ENCODE data around the gene MEA1.
"Not testable (repeated sequence)": the region's sequence is repeated elsewhere in the genome, so short reads cannot be mapped to it uniquely, and the experiment has no call there.

Gene MEA1

DNA sequence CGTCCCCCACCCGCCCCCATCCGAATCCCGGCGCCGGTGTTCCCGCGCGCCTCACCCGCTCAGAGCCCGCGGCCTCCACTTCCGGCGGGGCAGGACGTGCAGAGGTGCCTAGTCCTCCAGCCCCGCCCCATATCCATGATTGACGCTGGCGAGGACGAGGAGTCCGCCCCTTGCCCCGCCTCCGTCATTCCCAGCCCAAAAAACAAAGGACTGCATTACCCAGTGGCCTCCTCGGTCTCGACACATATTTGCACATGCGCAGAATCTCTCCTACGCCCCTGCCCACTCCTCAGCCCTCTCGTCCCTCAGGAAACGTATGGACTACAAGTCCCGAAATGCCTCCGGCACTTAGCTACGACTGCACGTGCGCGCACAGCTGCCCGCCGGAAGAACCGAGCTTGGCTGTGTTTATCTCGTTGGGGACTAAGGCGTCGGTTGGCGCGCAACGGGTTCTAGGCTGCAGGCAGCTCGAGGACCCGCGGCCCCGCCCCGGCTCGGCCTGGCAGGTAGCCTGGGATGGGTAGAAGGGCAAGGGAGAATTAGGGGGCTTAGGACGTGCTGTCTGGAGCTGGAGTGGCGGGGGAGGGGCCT lies at the start of gene MEA1, which contains the start of gene KLHDC3:
MEA1 (minus strand) TSS at position 104 of the 591 bp plus-strand sequence. CDS start 133 bp downstream, outside the sequence.
KLHDC3 (plus strand) TSS at position 407 of the 591 bp plus-strand sequence. CDS start 2,944 bp downstream, outside the sequence.
- peak; percentile 99 for DNase-seq

DNA sequence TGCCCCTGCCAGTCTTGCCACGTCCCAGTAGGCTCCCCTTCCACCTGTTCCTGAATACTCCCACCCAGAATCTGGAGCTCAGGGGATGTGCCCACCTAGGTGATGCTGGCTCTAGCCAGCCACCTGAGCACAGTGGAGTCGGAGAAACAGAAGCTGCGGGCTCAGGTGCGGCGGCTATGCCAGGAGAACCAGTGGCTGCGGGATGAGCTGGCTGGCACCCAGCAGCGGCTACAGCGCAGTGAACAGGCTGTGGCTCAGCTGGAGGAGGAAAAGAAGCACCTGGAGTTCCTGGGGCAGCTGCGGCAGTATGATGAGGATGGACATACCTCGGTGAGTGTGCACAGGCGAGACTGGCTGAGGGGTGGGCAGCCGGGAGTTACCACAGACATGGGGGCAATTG lies 49.1 kb upstream of the MEA1 start:
- DNase-seq: no peak

DNA sequence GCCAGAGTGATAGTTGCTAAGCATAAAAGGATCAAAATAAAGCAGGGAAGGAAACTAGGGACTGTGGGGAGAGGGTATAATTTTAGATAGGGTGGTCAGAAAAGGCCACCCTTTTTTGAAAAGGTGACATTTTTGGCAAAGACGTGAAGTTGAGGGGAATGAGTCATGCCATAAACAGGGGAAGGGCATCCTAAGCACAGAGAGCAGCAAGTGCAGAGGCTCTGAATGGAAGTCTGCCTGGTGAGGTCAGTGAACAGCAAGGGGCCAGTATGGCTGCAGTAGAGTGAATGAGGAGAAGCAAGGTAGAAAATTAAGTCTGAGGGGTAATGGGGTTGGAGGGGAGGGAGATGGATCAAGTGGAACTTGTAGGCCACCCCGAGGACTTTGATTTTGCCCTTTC lies 48.1 kb upstream of the MEA1 start:
- DNase-seq: no peak

DNA sequence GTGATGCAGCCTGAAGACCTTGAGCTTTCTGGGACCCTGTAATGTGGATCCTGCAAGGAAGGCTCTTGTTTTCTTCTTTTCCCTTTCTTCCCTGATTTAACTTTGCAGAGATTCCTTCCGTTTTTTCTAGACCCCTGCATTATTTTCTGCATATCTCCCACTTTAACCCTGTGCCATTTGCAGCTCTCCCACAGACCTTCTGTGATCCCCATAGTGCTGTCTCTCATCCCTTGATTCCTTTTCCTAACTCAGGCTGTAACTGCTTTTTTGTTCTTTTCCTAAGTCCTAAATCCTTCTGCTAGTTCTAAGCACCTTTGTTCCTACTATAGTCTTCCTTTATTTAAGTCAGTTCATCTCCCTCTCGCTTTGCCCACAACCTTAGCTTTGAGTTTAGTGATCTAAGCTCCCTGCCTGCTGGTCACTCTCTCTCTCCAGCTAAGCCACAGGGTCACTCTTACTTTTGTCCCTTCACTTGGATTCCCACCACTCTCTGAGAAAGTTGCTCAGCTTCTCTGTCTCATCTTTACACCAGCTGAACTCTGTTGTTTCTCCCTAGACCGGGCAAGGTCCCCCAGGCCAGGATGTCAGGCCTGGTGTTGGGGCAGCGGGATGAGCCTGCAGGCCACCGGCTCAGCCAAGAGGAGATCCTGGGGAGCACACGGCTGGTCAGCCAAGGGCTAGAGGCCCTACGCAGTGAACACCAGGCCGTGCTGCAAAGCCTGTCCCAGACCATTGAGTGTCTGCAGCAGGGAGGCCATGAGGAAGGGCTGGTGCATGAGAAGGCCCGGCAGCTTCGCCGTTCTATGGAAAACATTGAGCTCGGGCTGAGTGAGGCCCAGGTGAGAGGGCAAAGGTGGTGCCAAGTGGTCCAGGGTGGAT lies 47.2 kb upstream of the MEA1 start:
- DNase-seq: no peak

DNA sequence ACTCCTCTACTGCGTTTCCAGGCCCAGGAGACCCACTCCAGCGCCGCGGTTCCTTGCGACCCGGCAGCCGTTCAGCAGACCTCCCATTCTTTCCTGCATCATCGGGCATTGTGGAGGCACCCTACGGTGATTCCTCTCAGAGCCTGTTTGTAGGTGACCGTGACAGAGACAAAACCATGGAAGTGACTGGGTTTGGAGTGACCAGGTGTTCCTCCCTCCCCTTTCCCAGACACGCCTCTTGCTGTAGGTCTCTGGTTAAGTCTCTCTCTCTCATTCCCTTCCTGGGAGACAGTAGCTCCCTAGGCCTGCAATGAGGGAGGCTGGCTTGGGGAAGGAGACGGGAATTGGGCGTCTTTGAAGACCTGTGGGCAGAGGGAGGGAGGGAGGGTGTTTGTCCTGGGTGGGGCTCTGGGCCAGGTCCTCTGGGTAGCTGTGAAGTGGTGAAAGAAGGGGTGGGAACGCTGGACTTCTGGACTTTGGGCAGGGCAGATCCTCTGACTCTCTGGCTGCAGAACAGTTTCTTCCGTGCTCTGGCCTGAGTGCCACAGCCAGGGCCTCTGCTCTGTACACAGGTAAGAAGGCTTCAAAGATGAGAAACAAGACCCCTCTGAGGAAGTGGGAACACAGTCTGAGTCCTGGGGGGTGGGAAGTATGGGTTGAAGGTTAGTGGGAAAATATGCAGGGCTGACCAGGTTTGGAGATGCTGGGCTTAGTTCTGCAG lies 46.4 kb upstream of the MEA1 start:
- DNase-seq: no peak

DNA sequence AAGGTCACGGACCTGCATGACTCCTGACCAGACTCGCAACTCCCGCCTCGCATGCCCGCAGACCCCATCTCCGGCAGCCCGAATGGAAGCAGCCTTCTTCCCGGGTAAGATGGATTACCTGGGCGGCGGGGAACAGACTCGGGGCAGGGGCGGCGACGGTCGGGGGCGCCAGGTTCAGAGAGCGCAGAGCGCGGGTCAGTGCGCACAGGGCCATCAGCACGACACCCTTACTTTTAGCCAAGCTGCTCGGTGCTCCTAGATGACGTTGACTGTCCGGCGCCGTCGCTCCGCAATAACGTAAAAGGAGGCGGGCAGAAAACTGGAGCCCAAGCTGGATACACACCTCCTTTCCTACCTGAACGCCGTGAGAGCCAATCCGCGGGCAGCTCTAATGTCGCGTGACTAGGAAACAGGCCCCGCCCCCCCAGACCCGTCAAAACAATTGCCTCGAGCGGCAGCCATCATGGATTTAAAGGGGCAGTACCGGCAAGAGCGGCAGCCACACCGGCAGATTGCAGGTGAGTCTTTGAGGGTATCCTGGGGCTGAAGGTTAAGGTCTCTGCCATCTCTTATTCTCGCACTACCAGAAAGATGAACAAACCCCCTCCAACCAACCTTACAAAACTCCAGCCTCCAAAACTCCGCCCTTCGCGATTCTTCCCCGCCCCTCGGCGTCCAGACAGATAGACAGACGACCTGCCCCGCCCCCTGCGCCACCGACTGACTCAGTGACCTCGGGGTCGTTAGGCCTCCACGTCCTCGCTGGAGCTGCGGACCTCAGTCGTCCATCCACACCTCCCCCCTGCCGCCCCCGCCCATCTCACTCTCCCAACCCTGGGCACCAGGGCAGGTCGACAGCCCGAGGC lies 45.7 kb upstream of the MEA1 start, which contains the start of the genes KLC4 and MRPL2:
KLC4 (plus strand) TSS at position 464 of the 866 bp plus-strand sequence. CDS start 1,705 bp downstream, outside the sequence.
MRPL2 (minus strand) TSS at position 267 of the 866 bp plus-strand sequence; CDS start at position 214, 53 bp downstream.
- DNase-seq: peak; percentile 97

DNA sequence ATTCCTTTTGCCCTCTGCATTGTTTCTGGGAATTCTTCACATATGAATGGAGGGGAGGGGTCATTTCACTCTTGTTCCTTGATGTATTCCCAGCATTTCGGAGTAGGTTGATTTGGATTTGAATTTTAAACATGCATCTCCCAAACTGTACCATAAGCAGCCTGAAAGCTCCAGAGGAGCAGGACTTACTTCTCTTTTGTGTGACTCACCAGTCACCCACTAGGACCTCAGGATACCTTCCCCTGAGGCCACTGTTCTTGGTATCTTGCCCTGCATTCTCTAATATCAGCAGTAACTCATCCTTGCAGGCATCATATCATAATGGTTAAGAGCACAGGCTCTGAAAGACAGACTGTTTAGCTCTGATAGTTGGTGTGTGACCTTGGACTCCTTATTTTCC lies 44.8 kb upstream of the MEA1 start:
- no peak for DNase-seq

DNA sequence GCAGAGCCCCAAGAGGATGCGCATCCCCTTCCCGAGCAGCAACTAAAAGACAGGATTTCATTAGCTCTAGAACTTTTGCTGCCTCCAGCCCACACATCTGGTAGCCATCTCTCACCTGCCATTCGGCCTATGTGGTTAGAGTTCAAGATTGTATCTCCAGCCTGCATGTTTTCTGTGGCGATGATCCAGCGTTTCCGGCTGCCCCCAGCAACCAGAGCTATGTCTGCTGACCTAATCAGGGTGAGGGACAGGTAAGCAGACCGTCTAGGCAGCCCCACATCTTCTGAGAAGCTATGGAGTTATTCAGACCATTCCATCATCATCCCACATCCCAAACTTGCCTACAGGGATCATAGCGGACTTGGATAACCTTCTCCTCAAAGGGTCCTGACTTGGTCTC lies 42.2 kb upstream of the MEA1 start:
- DNase-seq: no peak

DNA sequence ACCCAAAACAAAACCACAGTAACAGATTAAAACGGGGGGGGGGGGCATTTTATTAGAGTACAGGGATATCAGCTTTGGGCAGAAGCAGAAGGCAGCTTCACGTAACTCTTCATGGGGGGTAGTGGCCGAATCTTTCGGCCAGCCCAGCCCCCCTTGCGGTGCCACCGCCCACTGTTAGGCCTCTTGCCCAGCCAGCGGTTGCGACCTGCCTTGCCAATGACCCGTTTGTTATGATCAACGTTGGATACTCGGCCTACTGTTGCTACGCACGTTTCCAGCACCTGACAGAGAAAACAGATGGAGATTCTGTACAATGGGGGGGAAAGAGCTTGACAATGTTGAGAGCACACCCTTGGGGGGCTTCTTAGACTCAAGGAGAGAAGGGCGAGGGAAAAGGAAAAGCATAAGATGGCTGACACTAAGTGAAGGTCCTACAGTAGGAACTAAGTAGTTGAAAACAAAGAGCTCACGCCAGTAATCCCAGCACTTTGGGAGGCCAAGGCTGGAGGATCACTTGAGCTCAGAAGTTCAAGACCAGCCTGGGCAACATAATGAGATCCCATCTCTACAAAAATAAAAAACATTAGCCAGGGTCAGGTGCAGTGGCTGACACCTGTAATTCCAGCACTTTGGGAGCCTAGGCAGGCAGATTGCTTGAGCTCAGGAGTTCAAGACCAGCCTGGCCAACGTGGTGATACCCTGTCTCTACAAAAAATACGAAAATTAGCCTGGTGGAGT lies 40.6 kb upstream of the MEA1 start:
- no peak for DNase-seq

DNA sequence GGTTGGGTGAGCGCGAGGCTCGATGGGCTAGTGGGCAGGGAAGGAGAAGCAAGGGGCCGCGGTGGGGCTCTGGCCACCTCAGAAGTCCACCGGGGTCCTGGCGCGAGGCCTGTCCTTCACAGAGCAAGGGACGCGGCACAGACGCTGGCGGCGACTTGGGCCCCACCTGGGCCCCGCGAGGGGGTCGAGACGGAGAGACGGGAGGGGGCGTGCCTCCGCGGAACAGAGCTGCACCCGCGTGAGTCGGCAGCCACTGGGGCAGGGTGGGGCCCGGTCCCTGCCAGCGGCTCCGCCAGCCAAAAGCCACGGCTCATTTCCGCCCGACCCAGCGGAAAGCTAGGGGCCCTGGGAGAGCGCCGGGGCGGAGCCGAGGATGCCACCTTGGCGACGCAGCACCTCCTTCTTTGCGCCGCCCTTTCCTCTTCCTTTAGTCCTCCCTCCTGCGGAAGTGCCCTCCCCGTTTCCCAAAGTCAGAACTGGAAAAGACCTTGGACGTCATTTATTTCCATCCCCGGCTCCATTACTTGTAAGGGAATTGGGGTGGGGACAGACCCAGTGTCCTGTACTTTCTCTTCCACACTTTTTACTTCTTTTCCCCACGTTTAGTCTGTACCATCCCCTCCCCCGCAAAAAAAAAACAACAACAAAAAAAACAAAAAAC lies 39.9 kb upstream of the MEA1 start, which contains the start of gene CUL7:
CUL7 (minus strand) TSS at position 307 of the 661 bp plus-strand sequence. CDS start 1,063 bp downstream, outside the sequence.
- peak; percentile 83 for DNase-seq

DNA sequence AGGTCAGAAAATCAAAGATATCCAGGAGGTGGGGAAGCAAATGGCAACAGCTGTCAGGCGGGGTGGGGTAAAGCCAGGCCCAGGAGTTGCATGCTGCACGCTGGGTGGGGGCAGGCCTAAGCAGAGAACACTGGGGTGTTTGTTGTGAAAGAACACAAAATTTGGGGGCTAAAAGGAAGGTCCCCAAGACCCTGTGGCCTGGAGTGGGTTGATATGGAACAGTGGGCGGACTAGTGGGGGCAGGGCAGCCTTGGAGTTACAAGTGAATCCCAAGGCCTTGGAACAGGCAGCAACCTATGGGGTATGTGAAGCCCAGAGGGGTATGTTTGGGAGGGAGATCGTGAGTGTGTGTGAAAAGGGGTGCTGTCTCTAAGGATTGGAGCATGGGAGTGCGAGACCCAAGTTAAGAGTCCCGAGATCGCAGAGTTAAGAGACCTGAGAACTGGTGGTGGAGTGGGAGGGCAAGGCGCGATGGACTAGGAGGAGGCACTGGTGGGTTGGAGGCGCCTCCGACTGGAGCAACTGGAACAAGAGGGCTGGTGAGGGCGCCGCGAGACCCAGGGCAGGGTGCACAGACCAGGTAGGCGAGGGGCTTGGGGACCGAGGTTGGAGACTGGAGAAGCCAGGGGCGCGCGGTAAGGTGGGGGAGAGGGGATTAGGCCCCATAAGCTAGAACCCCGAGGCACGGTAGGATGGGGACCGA lies 39.2 kb upstream of the MEA1 start:
- no peak for DNase-seq

DNA sequence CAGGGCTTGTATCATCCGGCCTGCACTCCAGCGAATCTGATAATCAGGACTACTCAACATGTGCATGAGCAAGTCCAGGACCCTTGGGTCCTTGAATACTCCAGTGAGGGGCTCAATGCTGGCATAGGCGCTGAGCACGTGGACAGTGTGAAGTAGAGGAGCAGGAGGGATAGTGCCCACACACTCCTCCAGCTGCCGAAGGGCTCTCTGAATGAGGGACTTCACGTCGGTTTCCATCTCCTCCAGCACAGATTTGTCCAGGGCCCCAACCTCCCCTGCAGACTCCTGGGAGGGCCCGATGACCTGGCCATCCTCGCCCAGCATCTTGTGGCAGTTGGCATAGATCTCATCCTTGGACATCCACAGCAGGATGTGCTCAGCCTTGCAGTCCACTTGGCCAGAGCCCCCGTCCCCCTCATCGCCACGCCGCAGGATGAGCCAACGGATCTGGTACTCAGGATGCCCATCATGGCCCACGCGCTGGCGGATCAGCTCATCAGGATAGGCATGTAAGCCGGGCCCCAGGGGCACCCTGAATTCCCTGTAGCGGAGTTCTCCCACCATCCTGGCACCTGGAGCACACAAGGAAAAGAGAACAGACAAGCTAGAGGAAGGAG lies 38.6 kb upstream of the MEA1 start:
- DNase-seq: no peak

DNA sequence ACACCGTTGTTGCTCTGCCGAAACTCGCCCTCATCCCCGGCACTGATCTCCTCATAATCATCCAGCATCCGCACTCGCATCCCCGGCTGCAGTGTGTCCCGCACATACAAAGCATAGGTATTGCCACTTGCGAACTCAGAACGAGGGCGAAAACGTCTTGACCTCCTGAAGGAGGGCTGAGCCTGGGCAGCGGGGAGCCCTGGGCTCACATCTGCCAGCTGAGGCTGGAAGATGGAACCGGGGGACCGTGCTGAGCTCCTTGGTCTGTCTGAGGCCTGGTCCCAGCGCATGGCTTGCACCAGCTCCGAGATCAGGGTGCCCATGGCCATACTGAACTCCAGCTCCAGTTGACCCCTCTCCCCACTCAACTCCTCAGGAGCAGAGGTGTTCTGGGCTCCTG lies 37.2 kb upstream of the MEA1 start:
- no peak for DNase-seq

DNA sequence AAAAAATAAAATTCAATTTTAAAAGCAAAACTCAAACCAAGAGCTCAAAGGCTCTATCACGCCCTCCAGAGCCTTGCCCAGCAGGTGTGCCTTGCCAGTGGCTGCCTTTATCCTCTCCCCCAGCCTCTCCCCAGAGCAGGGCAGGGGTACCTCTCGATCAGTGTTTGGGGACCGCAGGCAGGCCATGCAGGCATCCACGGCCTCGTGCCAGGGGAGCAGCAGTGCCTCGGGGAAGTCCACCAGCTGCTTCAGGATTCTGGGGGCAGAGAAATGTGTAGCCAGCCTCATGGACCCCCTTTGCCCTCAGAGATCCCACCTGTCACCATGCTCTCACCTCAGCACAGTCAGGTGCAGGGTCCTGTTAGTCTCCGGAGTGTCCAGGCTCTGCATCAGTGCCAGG lies 34.3 kb upstream of the MEA1 start:
- DNase-seq: no peak

DNA sequence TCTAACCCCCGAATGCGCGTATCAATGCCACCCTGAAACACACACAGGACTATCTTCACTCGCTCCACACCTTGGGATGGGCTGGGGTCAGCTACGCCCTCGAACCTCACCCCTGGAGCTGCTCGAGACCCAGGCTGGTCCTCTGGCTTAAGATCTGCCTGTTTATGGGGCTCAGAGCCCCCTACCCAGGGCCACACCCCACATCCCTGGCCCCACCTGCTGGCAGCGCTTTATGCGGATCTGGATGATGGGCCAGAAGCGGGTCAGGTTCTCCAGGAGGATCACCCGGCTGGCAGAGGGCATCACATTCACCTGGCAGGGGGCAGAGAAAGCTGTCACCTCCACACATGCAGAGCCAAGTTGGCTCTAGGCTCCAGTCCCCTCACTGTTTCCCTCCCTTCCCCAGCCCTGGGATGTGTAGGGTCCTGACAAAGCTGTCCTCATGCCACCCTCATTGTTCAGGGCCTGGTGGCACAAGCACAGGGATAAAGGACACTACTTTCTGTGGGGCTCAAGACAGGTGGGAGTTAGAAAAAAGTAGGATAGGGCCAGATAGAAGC lies 31.7 kb upstream of the MEA1 start:
- DNase-seq: no peak

DNA sequence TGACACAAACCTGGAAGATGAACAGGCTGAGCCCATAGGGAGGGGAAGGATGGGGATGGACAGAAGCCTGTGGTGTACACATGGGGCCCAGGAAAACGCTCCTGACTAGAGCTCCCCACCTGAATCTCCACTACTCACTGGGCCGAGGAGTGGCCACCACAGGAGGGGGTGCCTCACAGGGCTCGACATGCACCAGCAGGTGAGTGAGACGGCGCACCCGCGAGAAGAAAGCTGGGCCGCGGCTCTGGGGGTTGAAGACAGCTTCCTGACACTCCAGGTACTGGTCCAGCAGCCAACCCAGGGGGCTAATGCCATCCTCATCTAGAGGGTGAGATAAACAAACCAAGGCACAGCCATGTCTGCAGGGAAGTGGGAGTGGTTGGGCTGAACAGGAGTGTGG lies 29.6 kb upstream of the MEA1 start:
- no peak for DNase-seq

DNA sequence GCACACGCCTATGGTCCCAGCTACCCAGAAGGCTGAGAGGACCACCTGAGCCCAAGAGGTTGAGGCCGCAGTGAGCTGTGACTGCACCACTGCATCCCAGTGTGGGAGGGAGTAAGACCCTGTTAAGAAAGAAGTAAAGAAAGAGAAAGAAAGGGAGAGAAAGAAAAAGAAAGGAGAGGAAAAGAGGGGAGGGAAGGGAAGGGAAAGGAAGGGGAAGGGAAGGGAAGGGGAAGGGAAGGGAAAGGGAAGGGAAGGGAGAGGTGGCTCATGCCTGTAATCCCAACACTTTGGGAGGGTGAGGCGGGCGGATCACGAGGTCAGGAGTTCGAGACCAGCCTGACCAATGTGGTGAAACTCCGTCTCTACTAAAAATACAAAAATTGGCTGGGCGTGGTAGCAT lies 27.7 kb upstream of the MEA1 start:
- DNase-seq: not testable (repeated sequence)

DNA sequence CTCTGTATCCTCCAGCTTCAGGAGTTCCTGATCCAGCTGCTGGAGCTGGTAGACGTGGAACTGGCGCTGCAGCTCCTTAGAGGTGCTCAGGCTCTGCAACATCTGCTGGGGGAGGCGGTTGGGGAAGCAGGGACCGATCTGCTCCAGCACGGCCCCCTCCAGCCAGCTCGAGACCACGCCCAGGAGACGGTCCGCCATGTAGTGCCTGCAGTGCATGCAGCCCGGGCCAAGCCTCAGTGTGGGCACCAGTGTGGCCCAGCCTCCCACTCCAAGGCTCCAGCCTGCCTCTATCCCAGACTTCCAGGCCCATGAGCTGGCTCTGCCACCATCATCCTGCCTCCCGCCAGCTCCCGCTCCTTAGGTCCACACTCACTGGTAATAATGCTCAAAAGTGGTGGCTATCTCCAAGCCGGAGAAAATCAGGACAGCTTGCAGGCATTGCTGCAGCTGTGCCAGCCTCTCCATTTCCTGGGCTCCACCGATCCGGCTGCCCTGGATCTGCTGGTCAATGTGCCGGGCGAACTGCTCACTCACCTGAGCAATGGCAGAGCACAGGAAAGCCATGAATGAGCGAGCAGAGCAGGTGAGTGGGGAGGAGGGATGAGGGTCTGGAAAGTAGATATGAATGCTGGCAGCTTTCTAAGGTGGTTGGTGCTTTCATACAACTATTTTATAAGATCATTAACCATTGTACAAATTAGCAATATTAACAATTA lies 27.0 kb upstream of the MEA1 start:
- no peak for DNase-seq

DNA sequence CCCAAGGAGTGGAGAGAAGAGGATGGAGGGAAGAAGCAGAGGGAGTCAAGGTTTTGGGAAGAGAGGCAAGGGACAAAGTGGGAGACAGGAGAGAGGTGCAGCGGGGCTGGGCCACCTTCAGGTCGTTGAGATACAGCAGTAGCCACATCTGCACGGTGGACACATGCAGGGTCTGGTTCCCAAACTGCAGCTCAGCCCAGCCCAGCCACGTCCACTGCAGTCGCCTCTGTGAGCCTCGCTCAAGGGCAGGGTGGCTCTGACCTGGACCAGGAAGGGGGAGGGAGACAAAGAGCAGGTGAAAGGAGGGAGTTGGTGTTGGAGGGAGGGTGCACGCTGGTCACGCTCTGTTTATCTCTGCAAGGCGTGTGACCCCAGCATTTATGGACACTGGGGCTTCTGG lies 25.0 kb upstream of the MEA1 start:
- no peak for DNase-seq

Measured in NCI-H1694 (cell line).